GM21526 (cell line): ENCODE results near the gene GBP1.
"Not testable (repeated sequence)": the region's sequence is repeated elsewhere in the genome, so short reads cannot be mapped to it uniquely, and the experiment has no call there.

Source experiments
- ATAC-seq: cut with Tn5 transposase; IDR thresholded peaks from one replicate; pipeline ENCODE4 v1.9.1; 2021; ENCODE audit warnings: moderate library complexity; ENCODE audit not compliant: unreplicated experiment, low FRiP score

GBP1 gene

GRCh38 chr1:89065079-89065868 lies at the start of gene GBP1:
Gene GBP1 (minus strand): TSS chr1:89065208. CDS start chr1:89063234, 1,974 bp downstream.
- ATAC-seq: peak; percentile 65

- ATAC-seq: no peak
These were observed 49.7 kb upstream of the GBP1 start for GRCh38 chr1:89114662-89115061.

GRCh38 chr1:89112871-89113613 lies 48.0 kb upstream of the GBP1 start:
- ATAC-seq: no peak

- ATAC-seq: no peak
These were observed 39.7 kb upstream of the GBP1 start for GRCh38 chr1:89104687-89105086.

- no peak for ATAC-seq
These were observed 39.1 kb upstream of the GBP1 start for GRCh38 chr1:89104147-89104546.

GRCh38 chr1:89102021-89102420 lies 37.0 kb upstream of the GBP1 start:
- no peak for ATAC-seq

GRCh38 chr1:89100412-89100811 lies 35.4 kb upstream of the GBP1 start:
- ATAC-seq: no peak

GRCh38 chr1:89098857-89099256 lies 33.8 kb upstream of the GBP1 start:
- ATAC-seq: no peak

GRCh38 chr1:89095737-89096136 lies 30.7 kb upstream of the GBP1 start:
- no peak for ATAC-seq

GRCh38 chr1:89089962-89090361 lies 25.0 kb upstream of the GBP1 start:
- ATAC-seq: no peak

- ATAC-seq: no peak
These were observed 23.6 kb upstream of the GBP1 start for GRCh38 chr1:89088572-89088971.

GRCh38 chr1:89087241-89087640 lies 22.2 kb upstream of the GBP1 start:
- ATAC-seq: no peak

- ATAC-seq: no peak
These were observed 20.8 kb upstream of the GBP1 start for GRCh38 chr1:89085781-89086180.

GRCh38 chr1:89081005-89081404 lies 16.0 kb upstream of the GBP1 start:
- no peak for ATAC-seq

GRCh38 chr1:89080068-89080467 lies 15.1 kb upstream of the GBP1 start:
- not testable (repeated sequence) for ATAC-seq

GRCh38 chr1:89072466-89073065 lies 7.6 kb upstream of the GBP1 start:
- not testable (repeated sequence) for ATAC-seq

- ATAC-seq: no peak
These were observed 5.5 kb upstream of the GBP1 start for GRCh38 chr1:89070509-89070908.

GRCh38 chr1:89069951-89070350 lies 4.9 kb upstream of the GBP1 start:
- no peak for ATAC-seq

- no peak for ATAC-seq
These were observed 3.3 kb upstream of the GBP1 start for GRCh38 chr1:89068291-89068690.

GRCh38 chr1:89064632-89065031 lies 376 bp downstream of the GBP1 start:
- peak; percentile 46 for ATAC-seq

GRCh38 chr1:89063094-89063493 lies 1.9 kb downstream of the GBP1 start:
- no peak for ATAC-seq
